D721Med (cell line): ENCODE data around the gene GLI3.

Experiments used
- DNase-seq: peaks from one replicate; pipeline ENCODE4 v3.0.0; 2011; ENCODE audit warnings: low spot score; ENCODE audit not compliant: insufficient read length
- FAIRE-seq: peaks from 2 replicates; lab custom pipeline; 2011; peaks lifted over from hg19 to GRCh38; lab: Jason Lieb, UNC
- TF ChIP-seq, protein P1 (sequence below): IDR thresholded peaks from 2 replicates; pipeline ENCODE4 v1.5.1; 2012; ENCODE audit warnings: mild to moderate bottlenecking, control low read depth; ENCODE audit not compliant: insufficient read depth; ENCODE audit errors: missing control alignments

The GLI3 gene

DNA sequence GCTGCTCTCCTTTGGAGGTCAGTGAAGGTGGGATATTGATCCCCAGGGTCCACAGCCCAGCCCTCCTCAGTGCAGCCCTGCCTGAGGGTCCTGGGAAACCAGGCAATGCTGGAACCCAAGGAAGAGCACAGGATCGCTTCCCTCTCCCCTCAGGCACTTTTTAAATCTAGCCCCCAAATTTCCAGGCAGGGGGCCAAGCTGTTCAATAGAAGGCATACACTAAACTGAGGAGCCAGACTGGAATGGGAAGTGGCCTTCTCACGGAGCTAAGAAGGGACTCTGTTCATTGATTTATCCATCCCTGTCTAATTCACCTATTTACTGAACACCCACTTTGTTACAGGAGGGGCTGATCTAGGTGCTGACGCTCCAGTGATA is 60.3 kb downstream of the GLI3 start:
- DNase-seq = no peak
- no peak for FAIRE-seq
- TF ChIP-seq, protein P1, sequence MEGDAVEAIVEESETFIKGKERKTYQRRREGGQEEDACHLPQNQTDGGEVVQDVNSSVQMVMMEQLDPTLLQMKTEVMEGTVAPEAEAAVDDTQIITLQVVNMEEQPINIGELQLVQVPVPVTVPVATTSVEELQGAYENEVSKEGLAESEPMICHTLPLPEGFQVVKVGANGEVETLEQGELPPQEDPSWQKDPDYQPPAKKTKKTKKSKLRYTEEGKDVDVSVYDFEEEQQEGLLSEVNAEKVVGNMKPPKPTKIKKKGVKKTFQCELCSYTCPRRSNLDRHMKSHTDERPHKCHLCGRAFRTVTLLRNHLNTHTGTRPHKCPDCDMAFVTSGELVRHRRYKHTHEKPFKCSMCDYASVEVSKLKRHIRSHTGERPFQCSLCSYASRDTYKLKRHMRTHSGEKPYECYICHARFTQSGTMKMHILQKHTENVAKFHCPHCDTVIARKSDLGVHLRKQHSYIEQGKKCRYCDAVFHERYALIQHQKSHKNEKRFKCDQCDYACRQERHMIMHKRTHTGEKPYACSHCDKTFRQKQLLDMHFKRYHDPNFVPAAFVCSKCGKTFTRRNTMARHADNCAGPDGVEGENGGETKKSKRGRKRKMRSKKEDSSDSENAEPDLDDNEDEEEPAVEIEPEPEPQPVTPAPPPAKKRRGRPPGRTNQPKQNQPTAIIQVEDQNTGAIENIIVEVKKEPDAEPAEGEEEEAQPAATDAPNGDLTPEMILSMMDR = no peak

DNA sequence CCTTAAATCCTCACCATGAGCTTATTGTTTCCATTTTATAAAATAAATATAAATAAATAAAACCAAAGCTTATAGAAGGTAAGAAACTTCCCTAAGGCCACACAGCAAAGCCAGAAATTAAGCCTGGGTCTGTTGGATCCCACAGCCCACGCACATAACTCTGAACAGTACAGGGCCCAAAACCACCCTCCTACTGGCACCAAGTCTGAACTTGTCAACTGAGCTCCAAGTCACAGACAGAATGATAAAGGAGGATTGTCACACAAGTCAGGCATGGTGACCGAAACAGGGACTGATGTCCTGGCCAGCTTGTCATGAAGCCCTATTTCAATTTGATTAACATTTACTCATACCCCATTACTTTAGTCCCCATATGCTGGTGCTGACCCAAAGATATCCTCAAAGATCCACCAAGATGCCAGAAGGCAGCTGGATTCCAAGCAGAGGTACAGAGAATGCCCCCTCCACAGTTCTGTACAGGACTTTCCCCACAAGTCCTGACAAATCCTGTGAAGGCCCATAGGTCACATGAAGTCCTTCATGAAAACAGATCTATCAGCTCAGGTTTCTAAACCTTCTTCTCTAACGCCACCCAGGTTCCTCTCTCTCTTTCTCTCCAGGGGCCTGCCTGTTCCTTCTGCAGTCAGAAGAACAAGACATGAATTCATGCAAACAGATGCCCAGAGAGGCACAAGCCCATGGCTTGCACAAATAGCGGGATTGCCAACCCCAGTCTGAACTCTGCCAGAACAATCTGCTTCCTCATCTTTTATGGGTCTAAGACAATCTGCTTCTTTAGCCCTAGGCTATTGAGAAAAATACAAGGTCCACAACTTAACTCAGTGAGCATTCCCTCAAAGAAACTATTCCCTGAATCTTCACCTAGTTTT is 60.9 kb downstream of the GLI3 start:
- TF ChIP-seq, protein P1 = no peak
- DNase-seq (no peak), FAIRE-seq (no peak)

DNA sequence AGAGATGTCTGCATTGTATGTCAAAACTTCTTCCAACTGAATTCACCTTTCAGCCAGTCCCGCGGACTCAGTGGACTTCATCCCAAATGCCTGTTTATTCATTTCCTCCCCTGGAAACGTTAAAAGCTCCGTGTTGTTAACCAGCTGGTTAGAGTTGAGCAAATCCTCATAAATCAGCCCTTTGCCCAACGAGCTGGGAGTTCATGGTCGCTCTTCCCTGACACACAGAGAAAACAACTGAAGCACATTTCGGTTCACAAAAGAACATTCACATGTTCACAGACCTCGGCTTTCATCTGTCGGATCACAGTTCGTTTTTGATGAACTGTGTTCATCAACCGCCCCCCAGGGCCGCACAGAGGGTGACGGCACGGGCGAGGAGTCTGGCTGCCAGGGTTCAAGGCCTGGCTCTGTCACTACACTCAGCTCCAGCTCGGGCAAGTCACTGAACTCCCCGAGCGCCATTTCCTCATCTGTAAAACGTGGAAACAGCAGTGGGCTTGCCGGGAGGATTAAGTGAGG is 62.6 kb downstream of the GLI3 start:
- TF ChIP-seq, protein P1 = no peak
- FAIRE-seq (no peak), DNase-seq (no peak)

DNA sequence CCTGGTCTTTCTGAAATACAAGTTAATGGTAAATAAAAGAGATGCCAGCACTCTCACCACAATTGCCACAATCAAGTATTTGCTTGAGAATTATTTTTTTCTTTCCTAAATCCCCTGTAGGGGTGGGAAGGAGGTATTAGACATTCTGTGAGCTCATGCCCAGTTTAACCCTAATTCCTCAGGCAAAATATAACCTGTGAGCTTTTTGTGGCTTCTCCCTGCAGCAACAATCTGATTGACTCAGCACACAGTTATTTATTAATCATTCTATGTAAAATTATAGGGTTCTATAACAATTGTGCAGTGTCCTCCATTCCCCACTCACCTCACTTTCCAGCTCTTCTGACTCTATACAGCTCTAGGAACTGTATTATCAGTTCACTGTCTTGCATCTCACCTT is 66.3 kb downstream of the GLI3 start:
- DNase-seq (no peak), FAIRE-seq (no peak)
- TF ChIP-seq, protein P1 = no peak

DNA sequence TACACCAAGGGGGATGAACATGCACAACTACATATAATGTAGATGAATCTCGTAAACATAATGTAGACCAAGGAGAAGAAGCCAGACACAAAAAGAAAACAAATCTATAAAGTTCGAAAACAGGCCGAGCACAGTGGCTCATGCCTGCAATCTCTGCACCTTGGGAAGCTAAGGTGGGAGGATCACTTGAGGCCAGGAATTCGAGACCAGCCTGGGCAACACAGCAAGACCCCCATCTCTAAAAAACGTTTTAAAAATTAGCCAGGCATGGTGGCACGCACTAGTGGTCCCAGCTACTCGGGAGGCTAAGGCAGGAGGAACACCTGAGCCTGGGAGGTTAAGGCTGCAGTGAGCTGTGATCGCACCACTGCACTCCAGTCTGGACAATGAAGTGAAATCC is 68.5 kb downstream of the GLI3 start:
- FAIRE-seq (no peak), DNase-seq (no peak)
- TF ChIP-seq, protein P1 = no peak

DNA sequence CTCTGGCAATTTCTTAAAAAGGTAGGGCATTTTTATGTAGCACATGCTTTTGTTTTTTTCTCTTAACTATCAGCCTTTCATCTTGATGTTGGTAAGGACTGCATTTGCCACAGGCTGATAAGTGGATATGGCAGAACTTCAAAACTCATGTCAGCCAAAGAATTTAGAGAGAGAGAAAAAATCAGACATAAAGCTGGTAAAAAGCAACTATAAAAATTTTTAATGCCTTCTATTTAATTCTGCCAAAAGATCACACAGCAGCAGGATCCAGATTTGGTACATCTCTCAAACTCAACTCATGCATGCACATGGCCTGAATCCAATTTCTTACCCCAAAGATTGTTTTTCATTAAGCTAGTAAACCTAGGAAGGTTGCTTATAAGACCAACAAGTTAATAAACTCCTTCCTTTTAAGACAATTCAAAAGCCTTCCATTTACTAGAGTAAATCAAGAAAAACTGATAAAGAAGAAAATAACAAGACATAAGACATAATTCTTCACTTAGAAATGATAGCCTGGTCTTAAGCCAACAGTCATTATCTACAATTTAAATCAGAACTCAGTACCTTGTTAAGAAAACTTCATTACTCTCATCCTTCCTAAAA is 69.3 kb downstream of the GLI3 start:
- no peak for DNase-seq
- TF ChIP-seq, protein P1 = no peak
- FAIRE-seq = no peak

DNA sequence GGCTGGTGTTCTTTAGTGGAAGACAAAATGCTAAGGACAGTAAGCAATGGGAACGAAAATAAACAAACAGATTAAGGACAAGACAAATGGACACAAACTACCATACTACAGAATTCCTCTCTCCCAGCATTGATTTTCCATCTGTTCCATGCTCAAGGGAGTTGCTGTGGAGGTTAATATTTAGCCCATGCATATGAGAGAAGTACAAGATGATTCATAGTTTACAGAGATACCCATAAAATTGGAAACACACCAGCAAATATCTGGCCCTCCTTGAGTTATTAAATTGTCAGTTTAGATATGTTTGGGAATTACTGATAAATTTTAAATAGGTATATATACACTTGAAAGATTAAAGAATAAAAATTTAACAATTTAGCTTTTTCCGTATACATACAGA is 69.8 kb downstream of the GLI3 start:
- no peak for FAIRE-seq
- TF ChIP-seq, protein P1 = no peak
- no peak for DNase-seq
